RWPE1 (cell line): ENCODE data around the gene AGAP1.

Experiments
- CTCF ChIA-PET: fragments of 350-600 bp; sonication (Branson Sonifier 250); formaldehyde crosslinking; extraction: SDS; loops from one replicate; lab custom pipeline; 2021; lab: Yijun Ruan, JAX
- POLR2A ChIA-PET: fragments of 400-600 bp; formaldehyde crosslinking; extraction: SDS; loops from one replicate; lab custom pipeline; 2020; ENCODE audit warnings: antibody characterized with exemption; ENCODE audit not compliant: low non-redundant PET; lab: Yijun Ruan, JAX
- DNase-seq: peaks from one replicate; pipeline ENCODE4 v3.0.0; 2012; ENCODE audit warnings: low spot score
- H3K27ac ChIP-seq: fragments of 450-650 bp; 2 replicates; pipeline ENCODE4 v1.5.1; 2017
- CTCF ChIP-seq: fragments of 450-650 bp; conservative IDR thresholded peaks from 2 replicates; pipeline ENCODE4 v1.5.1; 2017; ENCODE audit warnings: low read depth, mild to moderate bottlenecking

The AGAP1 gene

DNA sequence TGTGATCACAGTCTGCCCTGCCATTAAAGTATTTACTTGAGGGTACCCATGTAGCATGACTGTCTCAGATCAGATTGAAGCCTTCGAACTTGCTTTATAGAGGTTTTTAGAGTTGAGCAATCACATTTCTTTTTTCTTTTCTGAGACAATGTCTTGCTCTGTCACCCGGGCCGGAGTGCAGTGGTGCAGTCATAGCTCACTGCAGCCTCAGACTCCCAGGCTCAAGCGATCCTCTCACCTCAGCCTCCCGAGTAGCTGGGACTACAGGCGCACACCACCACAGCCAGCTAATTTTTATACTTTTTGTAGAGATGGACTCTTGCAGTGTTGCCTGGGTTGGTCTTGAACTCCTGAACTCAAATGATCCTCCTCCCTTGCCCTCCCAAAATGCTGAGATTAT is 153.4 kb downstream of the AGAP1 start:
- H3K27ac ChIP-seq: no peak overlapping the region
- TF ChIP-seq CTCF: no peak
- ChIA-PET POLR2A (no interaction called here), CTCF (interaction anchor here (0.7 kb wide), 1 partner anchor 19 kb away, joined by 3 read pairs; no protein-coding TSS in a partner anchor)
- no peak for DNase-seq

DNA sequence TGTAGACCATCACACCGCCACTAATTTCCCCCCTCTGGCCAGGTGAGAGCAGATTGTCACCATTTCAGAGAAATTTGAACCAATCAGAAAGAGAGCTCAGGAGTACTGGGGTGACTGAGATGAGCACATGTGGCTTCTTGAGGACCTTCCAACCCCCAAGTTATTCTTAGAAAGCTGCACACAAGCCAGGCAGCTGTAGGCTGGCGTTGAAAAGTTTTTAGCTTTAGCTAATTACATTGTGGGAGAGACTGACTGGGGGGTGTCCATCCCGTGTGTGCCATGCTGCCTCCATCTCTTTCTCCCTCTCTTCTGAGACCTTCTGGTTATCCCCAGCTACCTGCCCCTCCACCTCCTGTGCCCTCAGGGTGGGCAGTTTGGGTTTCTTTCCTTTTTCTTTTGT is 154.0 kb downstream of the AGAP1 start:
- CTCF ChIA-PET: interaction anchor here (0.5 to 0.7 kb wide), 2 partner anchors 19 to 210 kb away, joined by 3 read pairs; no protein-coding TSS in a partner anchor
- DNase-seq: no peak
- POLR2A ChIA-PET: no interaction called here
- no peak for TF ChIP-seq CTCF
- no peak overlapping the region for H3K27ac ChIP-seq

DNA sequence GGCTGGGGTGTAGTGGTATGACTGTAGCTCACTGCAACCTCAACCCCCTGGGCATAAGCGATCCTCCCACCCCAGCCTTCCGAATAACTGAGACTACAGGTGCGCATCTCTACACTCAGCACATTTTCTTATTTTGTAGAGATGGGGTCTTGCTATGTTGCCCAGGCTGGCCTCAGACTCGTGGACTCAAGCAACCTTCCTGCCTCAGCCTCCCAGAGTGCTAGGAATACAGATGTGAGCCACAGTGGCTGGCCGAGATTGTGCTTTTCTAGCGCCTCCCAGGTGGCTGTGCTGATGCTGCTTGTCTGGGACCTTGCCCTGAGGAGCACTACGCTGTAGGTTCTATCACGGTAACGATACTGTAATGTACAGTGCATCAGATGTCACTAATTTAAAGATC is 155.6 kb downstream of the AGAP1 start:
- ChIA-PET POLR2A (no interaction called here), CTCF (interaction anchor here (1.1 kb wide), 1 partner anchor 97 kb away, joined by 3 read pairs; no protein-coding TSS in a partner anchor)
- H3K27ac ChIP-seq: no peak overlapping the region
- DNase-seq: no peak
- TF ChIP-seq CTCF: no peak

GRCh38 chr2:235651643-235652042 is 157.8 kb downstream of the AGAP1 start:
- ChIA-PET POLR2A (no interaction called here), CTCF (no interaction called here)
- H3K27ac ChIP-seq: no peak overlapping the region
- TF ChIP-seq CTCF: no peak
- no peak for DNase-seq

GRCh38 chr2:235654103-235654813 is 160.4 kb downstream of the AGAP1 start:
- H3K27ac ChIP-seq: no peak overlapping the region
- ChIA-PET POLR2A (no interaction called here), CTCF (interaction anchor here (0.7 kb wide), 1 partner anchor 519 kb away, joined by 4 read pairs; no protein-coding TSS in a partner anchor)
- no peak for TF ChIP-seq CTCF
- no peak for DNase-seq

DNA sequence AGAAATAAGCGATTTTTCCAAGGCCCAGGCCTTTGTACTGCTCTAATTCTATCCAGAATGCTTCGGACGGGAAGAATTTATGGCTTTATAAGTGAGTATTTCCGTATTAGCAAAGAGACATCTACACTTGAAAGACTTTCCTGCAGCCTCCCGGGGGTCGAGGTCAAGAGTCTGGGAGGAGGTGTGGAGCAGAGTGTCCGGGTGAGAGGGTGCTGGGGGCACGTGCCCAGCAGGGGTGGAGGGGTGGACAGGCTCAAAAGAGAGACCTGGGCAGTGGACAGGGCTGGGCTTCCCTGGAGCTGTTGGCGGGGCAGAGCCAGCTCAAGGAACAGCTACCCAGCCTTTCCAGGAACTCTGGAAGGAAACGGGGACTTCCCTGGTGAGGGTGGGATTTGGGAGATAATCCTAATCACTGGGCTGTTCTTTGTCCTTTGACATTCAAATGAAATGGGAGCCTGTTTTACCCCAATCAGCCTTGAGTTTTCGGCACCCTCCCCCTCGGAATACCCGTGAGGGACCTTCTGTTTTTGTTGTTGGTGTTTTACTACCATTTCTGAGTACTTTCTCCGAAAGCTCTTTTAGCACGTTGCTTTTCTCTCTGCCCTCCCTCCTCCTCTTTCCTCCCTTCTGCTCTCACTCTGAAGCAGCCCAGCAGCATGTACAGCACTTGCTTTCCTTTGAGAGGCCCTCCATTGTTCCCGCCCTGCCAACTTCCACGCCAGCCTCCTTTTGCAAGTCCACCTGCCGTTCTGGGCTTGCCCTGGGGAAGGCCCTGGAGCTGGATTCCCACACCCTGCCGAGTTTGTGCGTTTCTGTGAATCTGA is 164.7 kb downstream of the AGAP1 start:
- H3K27ac ChIP-seq: no peak overlapping the region
- TF ChIP-seq CTCF: no peak
- DNase-seq: no peak
- POLR2A ChIA-PET: no interaction called here
- CTCF ChIA-PET: no interaction called here
